SIG-M5 treated with dmso at 0.1 percent for 504 hours (cell line): ENCODE results near the gene NOS1.

Experiments used
- DNase-seq: peaks from one replicate; lab custom pipeline; 2025; ENCODE audit not compliant: unreplicated experiment; lab: John Stamatoyannopoulos, UW

NOS1 gene

GRCh38 chr12:117180758-117181467 is 180.5 kb downstream of the NOS1 start:
- no peak for DNase-seq

GRCh38 chr12:117178745-117179144 is 182.7 kb downstream of the NOS1 start:
- DNase-seq = no peak

- no peak for DNase-seq
These were observed 183.1 kb downstream of the NOS1 start for GRCh38 chr12:117178301-117178700.

GRCh38 chr12:117172168-117172567 is 189.3 kb downstream of the NOS1 start:
- peak; percentile 4 for DNase-seq

- no peak for DNase-seq
These were observed 189.8 kb downstream of the NOS1 start for GRCh38 chr12:117171499-117172162.

- no peak for DNase-seq
These were observed 191.9 kb downstream of the NOS1 start for GRCh38 chr12:117169548-117169947.

- DNase-seq = no peak
These were observed 192.4 kb downstream of the NOS1 start for GRCh38 chr12:117168976-117169375.

GRCh38 chr12:117167769-117168168 is 193.7 kb downstream of the NOS1 start:
- DNase-seq = no peak

- no peak for DNase-seq
These were observed 195.3 kb downstream of the NOS1 start for GRCh38 chr12:117166107-117166506.

- DNase-seq = no peak
These were observed 196.1 kb downstream of the NOS1 start for GRCh38 chr12:117165342-117165741.

- DNase-seq = no peak
These were observed 198.8 kb downstream of the NOS1 start for GRCh38 chr12:117162633-117163032.

GRCh38 chr12:117162167-117162539 is 199.3 kb downstream of the NOS1 start:
- no peak for DNase-seq

- DNase-seq = no peak
These were observed 199.8 kb downstream of the NOS1 start for GRCh38 chr12:117161460-117162166.

GRCh38 chr12:117159674-117160073 is 201.8 kb downstream of the NOS1 start:
- no peak for DNase-seq

- DNase-seq = no peak
These were observed 202.4 kb downstream of the NOS1 start for GRCh38 chr12:117158911-117159553.
